ENCODE measurements around the gene FA2H.
"Not testable (repeated sequence)": the region's sequence is repeated elsewhere in the genome, so short reads cannot be mapped to it uniquely, and the experiment has no call there.

Gene FA2H, protein sequence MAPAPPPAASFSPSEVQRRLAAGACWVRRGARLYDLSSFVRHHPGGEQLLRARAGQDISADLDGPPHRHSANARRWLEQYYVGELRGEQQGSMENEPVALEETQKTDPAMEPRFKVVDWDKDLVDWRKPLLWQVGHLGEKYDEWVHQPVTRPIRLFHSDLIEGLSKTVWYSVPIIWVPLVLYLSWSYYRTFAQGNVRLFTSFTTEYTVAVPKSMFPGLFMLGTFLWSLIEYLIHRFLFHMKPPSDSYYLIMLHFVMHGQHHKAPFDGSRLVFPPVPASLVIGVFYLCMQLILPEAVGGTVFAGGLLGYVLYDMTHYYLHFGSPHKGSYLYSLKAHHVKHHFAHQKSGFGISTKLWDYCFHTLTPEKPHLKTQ

DNA sequence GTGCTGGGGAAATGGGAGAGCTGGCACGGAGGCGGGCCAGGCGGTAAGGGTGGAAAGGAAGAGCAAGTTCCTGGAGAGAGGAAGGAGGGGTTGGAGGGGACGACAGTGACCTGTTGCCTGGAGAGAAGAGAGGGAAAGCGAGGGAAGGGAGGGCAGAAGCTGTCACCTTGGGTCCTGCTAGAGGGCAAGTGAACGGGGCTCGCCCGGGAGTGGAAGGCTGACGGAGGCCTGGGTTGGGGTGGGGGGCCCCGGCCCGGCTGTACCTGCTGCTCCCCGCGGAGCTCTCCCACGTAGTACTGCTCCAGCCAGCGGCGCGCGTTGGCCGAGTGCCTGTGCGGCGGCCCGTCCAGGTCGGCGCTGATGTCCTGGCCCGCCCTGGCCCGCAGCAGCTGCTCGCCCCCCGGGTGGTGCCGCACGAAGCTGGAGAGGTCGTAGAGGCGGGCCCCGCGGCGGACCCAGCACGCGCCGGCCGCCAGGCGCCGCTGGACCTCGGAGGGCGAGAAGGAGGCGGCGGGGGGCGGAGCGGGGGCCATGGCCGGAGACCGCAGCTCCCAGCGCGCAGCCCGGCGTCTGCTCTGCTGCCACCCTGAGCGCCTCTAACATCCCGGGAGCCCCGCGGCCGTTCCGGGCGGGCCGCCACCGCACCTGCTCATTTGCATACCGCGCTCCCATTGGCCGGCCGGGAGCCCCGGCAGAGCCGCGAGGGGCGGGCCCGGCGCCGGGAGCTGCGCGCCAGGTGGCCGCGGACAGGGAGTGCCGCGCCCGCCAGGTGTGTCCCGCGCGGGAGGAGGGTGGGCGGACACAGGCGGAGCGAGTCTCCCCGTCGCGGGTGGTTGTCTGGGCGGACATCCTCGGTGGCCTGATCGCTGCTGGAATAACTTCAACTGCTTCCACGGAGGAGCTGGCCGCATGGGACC is at the start of gene FA2H:
FA2H (minus strand) TSS at position 598 of the 917 bp plus-strand sequence; CDS start at position 533, 65 bp downstream.
- DNase-seq (ENCODE audit: low read depth in 2 of 2, low spot score in 1 of 2): peak; percentile 8 to 10

DNA sequence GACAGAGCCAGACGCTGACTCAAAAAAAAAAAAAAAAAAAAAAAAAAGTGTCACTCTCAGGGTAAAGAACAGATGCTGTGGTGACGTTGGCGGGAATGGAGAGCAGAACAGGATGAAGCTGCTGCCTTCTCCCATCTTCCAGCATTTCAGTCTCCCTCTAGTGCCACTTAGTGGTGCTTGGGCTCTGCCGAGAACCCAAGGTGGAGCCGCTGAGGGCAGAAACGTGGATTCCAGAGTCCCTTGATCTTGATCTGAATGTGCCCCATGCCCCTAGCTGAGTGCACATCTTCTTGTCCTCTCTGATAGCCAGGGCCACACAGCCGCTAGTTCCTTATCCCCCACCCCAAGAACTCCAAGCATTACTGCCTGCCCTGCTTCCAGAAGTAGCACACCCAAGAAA is 43.2 kb upstream of the FA2H start:
- DNase-seq (ENCODE audit: low read depth in 2 of 2, low spot score in 1 of 2): no peak

DNA sequence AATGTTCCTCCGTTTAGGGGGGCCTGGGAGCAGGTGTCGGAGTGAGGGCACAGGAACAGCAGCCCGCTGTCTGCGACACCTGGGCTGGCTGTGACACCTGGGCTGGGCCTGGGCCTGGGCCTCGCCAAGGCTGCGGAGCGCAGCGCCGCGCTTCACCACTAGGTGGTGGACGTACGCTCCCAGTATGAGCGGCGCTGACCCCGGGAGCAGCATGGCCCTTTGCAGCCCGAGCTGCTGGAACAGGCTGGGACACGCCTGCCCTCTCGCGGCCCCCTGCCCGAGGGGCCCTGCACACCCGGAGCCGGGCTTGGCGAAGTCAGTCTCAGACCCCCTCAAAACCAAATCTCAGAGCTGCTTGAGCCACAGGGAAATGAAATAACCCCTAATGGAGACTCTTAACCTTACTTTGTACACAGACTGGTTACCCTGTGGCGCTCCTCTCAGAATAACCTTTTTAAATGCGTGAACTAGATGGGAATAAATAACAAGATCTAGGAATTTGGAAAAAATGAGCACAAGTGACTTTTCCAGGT is 38.6 kb upstream of the FA2H start:
- DNase-seq (ENCODE audit: low read depth in 2 of 2, low spot score in 1 of 2): peak; percentile 23 to 35

DNA sequence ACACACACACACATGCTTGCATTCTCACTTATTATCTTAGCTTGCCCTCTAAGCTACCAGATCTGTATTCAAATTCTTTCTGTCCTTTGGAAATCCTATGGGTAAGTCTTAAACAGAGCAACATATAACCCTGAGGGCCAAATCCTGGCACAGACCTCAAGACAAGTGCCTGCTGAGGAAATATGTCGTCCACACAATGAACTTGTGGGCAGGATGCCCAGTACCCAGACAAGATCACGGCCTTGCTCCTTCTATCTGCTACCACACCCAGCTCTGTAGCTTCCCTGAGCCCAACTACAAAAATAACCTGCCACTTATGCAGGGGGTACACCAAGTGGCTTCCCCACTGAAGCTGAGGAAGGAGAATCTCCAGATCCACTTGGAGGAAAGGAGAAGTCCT is 37.3 kb upstream of the FA2H start:
- DNase-seq (ENCODE audit: low read depth in 2 of 2, low spot score in 1 of 2): no peak

DNA sequence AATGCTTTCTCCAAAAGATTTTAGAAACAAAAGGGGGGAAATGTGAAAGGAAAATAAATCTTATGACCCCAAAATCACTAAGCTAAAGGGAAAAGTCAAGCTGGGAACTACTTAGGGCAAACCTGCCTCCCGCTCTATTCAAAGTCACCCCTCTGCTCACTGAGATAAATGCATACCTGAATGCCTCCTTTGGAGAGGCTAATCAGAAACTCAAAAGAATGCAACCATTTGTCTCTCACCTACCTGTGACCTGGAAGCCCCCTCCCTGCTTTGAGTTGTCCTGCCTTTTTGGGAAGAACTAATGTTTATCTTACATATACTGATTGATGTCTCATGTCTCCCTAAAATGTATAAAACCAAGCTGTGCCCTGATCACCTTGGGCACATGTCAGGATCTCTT is 36.6 kb upstream of the FA2H start:
- not testable (repeated sequence) for DNase-seq (ENCODE audit: low read depth in 2 of 2, low spot score in 1 of 2)

DNA sequence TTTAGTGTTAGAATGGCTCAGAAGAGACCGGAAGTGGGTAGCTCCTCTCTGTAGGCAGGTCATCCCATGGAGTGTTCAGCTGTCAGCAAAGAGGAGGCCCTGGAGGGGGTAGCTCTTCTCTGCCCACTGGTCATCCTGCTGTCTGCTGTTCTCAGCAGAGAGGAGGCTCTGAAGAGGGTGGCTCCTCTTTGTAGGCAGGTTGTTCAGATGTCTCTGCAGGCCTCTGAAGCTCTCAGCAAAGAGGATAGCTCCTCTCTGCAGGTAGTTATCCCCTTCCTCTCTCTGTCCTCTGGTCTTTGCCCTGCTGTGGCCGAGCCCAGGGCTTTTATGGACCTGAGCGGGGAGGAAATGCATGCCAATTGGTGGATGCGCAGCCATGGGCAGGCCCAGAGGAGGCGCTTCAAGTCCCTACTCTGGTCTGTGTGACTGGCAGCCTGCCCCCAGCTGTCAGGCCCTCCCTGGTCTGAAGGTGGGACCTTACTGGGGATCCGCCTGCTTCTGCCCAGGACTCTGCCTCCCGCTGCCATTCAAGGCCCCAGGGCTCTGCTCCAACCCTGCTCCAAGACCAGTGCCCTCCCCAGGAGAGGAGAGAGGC is 32.5 kb upstream of the FA2H start:
- DNase-seq (ENCODE audit: low read depth in 2 of 2, low spot score in 1 of 2): no peak

DNA sequence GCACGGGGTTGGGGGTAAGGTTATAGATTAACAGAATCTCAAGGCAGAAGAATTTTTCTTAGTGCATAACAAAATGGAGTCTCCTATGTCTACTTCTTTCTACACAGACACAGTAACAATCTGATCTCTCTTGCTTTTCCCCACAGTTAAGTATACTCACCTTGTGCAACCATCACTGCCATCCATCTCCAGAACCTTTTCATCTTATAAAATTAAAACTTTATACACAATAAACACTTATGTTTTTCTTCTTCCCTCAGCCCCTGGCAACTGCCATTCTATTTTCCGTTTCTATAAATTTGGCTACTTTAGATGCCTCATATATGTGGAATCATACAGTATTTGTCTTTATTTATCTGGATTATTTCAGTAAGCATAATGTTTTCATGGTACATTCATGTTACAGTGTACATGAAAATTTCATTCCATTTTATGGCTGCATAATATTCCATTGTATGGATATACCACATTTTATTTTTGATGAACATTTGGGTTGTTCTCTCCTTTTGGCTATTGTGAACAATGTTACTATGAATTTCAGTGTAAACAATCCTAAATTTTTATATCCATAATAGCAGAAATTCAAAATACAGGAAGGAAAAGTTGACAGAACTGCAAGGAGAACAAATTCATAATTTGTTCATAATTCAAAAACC is 25.7 kb upstream of the FA2H start:
- DNase-seq (ENCODE audit: low read depth in 2 of 2, low spot score in 1 of 2): no peak

DNA sequence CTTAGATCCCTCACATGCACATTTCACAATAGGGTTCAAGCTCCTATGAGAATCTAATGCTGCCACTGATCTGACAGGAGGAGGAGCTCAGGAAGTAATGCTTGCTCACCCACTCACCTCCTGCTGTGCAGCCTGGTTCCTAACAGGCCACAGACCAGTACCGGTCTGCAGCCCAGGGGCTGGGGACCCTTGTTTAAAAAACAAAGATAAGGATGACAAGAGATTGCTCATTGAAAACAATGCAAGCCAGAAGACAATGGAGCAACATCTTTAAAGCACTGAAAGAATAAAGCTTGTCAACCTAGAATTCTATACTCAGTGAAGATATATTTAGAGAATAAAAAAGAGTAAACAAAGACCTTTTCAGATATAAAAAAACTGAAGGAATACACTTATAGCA is 22.8 kb upstream of the FA2H start:
- DNase-seq (ENCODE audit: low read depth in 2 of 2, low spot score in 1 of 2): no peak

DNA sequence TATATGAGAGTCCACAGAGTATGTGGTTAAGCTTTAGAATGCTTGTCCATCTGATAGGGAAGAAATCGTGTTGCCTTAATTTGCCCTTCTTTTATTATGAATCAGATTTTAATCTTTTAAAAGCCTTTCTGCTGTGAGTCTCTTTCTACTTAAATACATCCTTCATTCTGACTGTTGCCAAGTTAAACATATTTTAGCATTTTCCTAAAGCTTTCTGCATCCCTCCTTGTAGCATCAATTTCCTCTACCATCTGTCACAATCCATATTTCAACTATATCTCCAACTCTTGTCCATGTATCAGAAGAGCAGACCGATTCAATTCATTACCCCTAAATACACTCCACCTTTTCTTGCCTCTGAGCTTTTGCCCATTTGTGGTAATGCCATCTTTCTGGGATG is 20.5 kb upstream of the FA2H start:
- no peak for DNase-seq (ENCODE audit: low read depth in 2 of 2, low spot score in 1 of 2)

DNA sequence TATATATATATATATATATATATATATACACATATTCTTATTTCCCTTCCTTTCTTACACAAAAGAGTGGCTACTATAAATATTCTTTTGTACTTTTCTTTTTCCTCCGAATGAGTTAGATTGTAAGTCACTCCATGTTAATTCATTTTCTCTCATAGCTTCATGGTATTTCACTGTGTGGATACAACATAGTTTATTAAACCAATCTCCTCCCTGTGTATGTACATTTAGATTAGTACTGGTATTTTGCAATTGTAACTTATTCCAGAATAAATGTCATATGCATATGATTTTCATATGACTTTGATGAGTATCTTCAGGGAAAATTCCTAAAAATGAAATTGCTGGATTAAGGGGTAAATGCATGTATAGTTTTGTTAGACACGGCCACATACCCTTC is 20.0 kb upstream of the FA2H start:
- no peak for DNase-seq (ENCODE audit: low read depth in 2 of 2, low spot score in 1 of 2)

DNA sequence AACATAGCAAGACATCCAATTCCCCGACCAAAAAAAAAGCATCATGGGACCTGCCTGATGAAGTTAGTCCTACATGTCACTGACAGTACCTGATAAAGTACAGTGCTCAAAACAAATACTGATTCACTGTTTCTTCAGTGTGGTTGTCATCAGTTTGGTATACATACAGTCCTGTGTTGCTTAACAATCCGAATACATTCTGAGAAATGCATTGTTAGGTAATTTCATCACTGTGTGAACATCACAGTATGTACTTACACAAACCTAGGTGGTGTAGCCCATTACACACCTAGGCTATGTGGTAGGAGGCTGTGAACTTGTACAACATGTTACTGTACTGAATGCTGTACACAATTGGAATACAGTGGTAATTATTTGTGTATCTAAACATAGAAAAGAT is 19.0 kb upstream of the FA2H start:
- DNase-seq (ENCODE audit: low read depth in 2 of 2, low spot score in 1 of 2): no peak

DNA sequence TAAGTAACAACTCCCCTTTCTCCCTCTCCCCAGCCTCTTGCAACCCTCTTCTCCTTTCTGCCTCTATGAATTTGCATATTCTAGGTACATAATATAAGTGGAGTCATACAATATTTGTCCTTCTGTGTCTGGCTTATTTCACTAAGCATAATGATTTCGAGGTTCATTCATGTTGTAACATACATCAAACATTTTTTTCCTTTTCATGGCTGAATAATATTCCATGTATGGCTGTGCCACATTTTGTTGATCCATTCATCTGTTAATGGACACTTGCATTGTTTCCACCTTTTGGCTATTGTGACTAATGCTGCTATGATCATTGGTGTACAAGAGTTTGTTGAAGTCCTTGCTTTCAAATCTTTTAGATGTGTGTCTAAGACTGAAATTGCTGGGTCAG is 17.6 kb upstream of the FA2H start:
- DNase-seq (ENCODE audit: low read depth in 2 of 2, low spot score in 1 of 2): no peak

DNA sequence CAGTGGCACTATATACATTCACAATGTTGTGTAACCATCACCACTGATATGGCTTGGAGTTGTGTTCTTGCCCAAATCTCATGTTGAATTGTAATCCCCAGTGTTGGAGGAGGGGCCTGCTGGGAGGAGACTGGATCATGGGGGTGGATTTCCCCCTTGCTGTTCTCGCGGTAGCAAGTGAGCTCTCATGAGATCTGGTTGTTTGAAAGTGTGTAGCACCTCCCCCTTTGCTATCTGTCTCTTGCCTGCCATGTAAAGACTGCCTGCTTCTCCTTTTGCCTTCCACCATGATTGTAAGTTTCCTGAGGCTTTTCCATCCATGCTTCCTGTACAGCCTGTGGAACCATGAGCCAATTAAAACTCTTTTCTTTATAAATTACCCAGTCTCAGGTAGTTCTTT is 17.1 kb upstream of the FA2H start:
- not testable (repeated sequence) for DNase-seq (ENCODE audit: low read depth in 2 of 2, low spot score in 1 of 2)

DNA sequence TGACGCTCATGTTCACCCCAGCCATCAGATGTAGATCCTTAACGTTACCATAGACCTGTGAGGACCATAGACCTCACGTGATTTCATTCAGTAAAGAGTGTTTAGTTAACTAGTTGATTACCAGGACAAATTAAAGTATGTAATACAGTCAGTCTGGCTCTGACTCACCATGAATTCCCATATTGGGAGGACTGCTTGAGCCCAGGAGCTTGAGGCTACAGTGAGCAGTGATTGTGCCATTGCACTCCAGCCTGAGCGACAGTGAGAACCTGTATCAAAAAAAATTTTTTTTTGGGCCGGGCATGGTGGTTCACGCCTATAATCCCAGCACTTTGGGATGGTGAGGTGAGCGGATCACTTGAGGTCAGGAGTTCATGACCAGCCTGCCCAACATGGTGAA is 13.5 kb upstream of the FA2H start:
- DNase-seq (ENCODE audit: low read depth in 2 of 2, low spot score in 1 of 2): no peak

DNA sequence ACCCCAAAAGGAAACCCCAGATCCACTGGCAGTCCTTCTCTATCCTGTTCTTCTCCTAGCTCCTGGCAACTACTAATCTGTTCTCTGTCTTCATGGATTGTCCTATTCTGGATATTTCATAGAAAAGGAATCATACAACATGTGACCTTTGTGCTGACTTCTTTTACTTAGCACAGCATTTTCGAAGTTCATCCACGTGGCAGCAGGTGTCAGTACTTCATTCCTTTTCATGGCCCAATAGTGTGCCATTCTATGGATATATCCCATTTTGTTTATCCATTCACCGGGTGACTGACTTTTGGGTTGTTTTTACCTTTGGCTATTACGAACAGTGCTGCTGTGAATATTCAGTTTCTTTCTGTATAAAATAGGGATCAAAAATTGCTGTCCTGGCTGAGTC is 10.4 kb upstream of the FA2H start:
- DNase-seq (ENCODE audit: low read depth in 2 of 2, low spot score in 1 of 2): no peak

DNA sequence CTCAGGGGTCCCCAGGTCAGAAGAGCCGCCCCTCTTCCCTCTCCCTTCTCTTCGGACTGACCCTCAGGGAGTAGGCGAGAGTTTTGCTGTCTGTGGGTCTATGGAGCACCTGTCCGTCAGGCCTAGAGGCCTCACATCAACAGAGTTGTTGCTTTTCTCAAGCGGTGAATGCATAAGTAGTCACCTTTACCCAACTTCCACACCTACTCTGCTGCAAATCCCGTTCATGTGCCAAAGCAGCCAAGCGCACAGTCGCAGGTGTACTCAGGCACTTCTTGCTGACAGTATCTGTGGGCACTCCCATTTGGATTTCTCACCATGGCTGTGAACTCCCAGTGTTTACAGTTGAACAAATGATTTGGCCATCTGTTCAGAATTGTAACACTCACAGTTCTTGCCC is 4.0 kb upstream of the FA2H start:
- DNase-seq (ENCODE audit: low read depth in 2 of 2, low spot score in 1 of 2): no peak

DNA sequence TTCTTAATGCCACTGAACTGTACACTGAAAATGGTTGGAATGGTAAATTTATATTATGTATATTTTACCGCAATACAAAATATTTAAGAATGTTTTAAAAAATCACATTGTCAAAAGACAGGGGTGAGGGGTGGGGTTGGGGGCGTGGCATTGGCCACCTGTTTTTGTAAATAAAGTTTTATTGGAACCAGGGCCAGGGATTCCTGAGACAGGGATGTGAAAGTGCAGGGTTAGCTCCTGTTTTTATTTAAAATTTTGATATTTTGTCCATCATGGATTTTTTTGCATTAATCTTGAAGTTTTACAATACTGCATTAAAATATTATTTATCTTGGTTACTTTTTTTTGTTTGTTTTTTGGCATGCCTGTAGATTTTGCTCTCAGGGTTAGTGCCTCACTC is 2.3 kb upstream of the FA2H start:
- no peak for DNase-seq (ENCODE audit: low read depth in 2 of 2, low spot score in 1 of 2)

DNA sequence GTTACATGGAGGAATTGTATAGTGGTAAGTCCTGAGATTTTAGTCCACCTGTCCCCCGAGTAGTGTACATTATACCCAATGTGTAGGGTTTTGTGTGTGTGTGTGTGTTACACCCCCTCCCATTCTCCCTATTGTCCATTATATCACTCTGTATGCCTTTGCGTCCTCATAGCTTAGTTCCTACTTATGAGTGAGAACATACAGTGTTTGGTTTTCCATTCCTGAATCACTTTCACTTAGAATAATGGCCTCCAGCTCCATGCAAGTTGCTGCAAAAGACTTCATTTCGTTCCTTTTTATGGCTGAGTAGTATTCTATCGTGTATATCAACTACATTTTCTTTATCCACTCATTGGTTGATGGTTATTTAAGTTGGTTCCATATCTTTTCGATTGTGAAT is 635 bp upstream of the FA2H start:
- no peak for DNase-seq (ENCODE audit: low read depth in 2 of 2, low spot score in 1 of 2)

DNA sequence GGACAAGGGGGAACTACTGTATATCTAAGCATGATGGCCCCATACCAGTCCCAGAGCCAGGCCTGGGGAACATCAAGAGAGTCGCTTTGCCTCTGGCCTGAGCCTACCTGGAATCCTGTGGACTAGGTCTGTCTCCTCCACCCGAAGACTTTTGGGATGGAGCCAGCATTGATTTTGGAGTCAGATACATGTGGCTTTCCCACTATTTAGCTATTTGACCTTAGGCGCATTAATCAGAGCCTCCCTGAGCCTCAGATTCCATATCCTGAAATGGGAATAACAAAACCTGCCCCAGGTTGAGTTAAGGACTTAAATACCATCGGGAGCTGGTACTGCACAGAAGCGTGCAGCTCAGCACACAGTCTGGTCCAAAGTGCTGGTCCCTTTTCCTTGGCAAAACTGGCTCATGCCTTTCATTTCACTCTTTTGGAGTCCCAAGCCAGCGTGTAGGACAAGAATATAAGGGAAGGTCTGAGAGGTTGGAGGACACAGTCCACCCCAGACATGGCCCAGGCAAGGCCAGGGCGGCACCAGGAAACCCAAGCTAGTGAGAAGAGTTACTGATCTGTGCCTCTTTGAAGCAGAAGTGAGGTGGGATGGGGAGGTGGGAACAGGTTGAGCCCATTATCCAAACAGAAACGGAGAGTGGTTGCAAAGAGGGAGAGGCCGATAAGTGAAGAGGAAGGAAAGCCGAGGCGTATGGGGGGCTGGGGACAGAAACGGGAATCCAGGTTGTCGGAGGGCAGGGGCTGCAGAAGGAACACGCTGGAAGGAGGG is 986 bp downstream of the FA2H start:
- no peak for DNase-seq (ENCODE audit: low read depth in 2 of 2, low spot score in 1 of 2)

DNA sequence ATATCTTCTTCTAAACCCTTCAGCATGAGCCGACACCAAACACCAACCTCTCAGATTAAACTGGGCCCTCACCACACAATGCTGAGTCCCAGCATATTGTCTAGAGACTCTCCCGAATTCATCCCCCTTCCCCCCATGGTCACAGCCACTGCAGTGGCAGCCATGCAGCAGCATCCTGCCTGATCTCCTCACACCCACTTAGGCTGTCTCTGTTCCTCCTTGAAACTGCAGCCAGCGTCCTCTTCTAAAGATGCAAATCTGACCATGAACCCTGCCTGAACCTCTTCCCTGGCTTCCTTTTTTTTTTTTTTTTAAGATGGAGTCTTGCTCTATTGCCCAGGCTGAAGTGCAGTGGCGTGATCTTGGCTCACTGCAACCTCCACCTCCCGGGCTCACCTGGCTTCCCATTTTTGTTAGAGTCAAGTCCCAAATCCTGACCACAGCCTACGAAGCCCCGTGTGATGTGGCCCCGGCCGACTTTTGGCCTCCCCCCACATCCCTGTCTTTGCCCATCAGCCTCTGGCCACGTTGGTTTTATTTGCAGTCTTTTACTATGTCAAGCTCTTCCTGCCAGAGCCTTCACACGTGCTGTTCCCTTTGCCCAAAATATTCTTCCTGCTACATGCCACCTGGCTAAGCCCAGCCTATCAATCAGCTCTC is 2.8 kb downstream of the FA2H start:
- DNase-seq (ENCODE audit: low read depth in 2 of 2, low spot score in 1 of 2): no peak

Measured in stimulated activated CD8-positive, alpha-beta memory T cell treated with anti-CD3 and anti-CD28 coated beads, Interleukin-4, amount 100 ng/mL, for 1 hour (primary cell).